ENCODE results near the gene FAM149B1.
A peak's percentile ranks its signal among the peaks of the same experiment; 100 is the strongest.
"Not testable (repeated sequence)": the region's sequence is repeated elsewhere in the genome, so short reads cannot be mapped to it uniquely, and the experiment has no call there.

FAM149B1 gene

GRCh38 chr10:73238990-73239566, 71.2 kb downstream of the FAM149B1 start:
- DNase-seq: no peak

GRCh38 chr10:73239908-73240307, 72.0 kb downstream of the FAM149B1 start:
- DNase-seq: no peak

- no peak for DNase-seq
These were observed 77.1 kb downstream of the FAM149B1 start for GRCh38 chr10:73244866-73245477.

- no peak for DNase-seq
These were observed 78.4 kb downstream of the FAM149B1 start for GRCh38 chr10:73246322-73246645.

GRCh38 chr10:73246646-73247508, 79.0 kb downstream of the FAM149B1 start, which contains the start of gene DNAJC9:
Gene DNAJC9 (minus strand): TSS chr10:73247255. CDS start chr10:73247189, 66 bp downstream.
- DNase-seq: peak; percentile 85

- no peak for DNase-seq
These were observed 79.8 kb downstream of the FAM149B1 start for GRCh38 chr10:73247509-73248258.

GRCh38 chr10:73248259-73248724, 80.4 kb downstream of the FAM149B1 start:
- no peak for DNase-seq

GRCh38 chr10:73251683-73252444, 83.9 kb downstream of the FAM149B1 start:
- DNase-seq: no peak

GRCh38 chr10:73252445-73253224, 84.7 kb downstream of the FAM149B1 start, which contains the start of gene MRPS16:
Gene MRPS16 (minus strand): TSS chr10:73252644. CDS start chr10:73252482, 162 bp downstream.
- peak; percentile 93 for DNase-seq

- no peak for DNase-seq
These were observed 85.3 kb downstream of the FAM149B1 start for GRCh38 chr10:73253225-73253555.

- not testable (repeated sequence) for DNase-seq
These were observed 90.7 kb downstream of the FAM149B1 start for GRCh38 chr10:73258612-73259011.

- DNase-seq: no peak
These were observed 93.6 kb downstream of the FAM149B1 start for GRCh38 chr10:73261362-73261995.

- no peak for DNase-seq
These were observed 94.3 kb downstream of the FAM149B1 start for GRCh38 chr10:73262105-73262730.

- DNase-seq: no peak
These were observed 95.1 kb downstream of the FAM149B1 start for GRCh38 chr10:73262880-73263555.

- DNase-seq: peak; percentile 4
These were observed 95.9 kb downstream of the FAM149B1 start for GRCh38 chr10:73263693-73264347.

GRCh38 chr10:73264423-73264822, 96.5 kb downstream of the FAM149B1 start:
- no peak for DNase-seq

GRCh38 chr10:73281097-73281496, 113.2 kb downstream of the FAM149B1 start:
- DNase-seq: no peak

GRCh38 chr10:73287441-73287840, 119.5 kb downstream of the FAM149B1 start:
- no peak for DNase-seq

- DNase-seq: no peak
These were observed 122.0 kb downstream of the FAM149B1 start for GRCh38 chr10:73289958-73290357.

Measured in NCI-H1694 treated with DMSO at 0.1 percent for 48 hours (cell line).